ENCODE data around the gene ANK3.

DNA sequence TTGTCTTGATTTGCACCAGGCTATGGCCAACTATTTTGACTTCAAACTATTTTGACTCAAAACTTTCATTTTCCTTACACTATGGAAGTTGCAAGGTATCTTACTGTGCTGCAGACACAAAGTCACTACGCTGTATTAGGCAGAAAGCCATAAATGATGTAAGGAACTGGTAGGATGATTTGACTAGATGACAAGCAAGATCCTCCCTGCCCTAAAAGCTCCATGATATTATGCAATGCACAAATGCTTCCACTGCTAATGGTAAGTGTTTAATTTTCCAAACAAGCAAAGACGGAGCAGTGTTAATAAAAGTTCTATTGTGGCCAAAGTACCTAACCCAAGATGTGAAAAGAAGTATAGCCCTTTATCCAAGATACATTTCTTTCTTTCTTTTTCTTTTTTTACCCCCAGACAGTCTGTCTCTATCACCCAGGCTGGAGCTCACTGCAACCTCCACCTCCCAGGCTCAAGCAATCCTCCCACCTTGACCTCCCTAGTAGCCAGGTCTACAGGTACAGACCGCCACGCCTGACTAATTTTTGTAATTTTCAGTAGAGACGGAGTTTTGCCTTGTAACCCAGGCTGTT lies 98.2 kb downstream of the ANK3 start:
- TF ChIP-seq, protein P1, sequence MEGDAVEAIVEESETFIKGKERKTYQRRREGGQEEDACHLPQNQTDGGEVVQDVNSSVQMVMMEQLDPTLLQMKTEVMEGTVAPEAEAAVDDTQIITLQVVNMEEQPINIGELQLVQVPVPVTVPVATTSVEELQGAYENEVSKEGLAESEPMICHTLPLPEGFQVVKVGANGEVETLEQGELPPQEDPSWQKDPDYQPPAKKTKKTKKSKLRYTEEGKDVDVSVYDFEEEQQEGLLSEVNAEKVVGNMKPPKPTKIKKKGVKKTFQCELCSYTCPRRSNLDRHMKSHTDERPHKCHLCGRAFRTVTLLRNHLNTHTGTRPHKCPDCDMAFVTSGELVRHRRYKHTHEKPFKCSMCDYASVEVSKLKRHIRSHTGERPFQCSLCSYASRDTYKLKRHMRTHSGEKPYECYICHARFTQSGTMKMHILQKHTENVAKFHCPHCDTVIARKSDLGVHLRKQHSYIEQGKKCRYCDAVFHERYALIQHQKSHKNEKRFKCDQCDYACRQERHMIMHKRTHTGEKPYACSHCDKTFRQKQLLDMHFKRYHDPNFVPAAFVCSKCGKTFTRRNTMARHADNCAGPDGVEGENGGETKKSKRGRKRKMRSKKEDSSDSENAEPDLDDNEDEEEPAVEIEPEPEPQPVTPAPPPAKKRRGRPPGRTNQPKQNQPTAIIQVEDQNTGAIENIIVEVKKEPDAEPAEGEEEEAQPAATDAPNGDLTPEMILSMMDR (IDR thresholded peaks at IDR 0.05; ENCODE audit: low read length), result no peak
- TF ChIP-seq EZH2phosphoT487 (IDR thresholded peaks at IDR 0.05; ENCODE audit: low read length) (no peak), EZH2 (optimal IDR thresholded peaks at IDR 0.05; ENCODE audit: low read depth, low read length) (no peak)

All from MM.1S (cell line).